C4-2B (cell line): ENCODE data around the gene SERPINA4.

ENCODE experiments used
- H3K27ac ChIP-seq: fragments of 450-650 bp; 2 replicates; pipeline ENCODE4 v1.5.1; 2017
- ZFX ChIP-seq: fragments of 450-650 bp; IDR thresholded peaks from 2 replicates; pipeline ENCODE4 v1.6.1; 2017
- TF ChIP-seq, protein P1 (sequence below): fragments of 450-650 bp; conservative IDR thresholded peaks from 2 replicates; pipeline ENCODE4 v1.5.1; 2017; ENCODE audit warnings: mild to moderate bottlenecking

SERPINA4 gene

DNA sequence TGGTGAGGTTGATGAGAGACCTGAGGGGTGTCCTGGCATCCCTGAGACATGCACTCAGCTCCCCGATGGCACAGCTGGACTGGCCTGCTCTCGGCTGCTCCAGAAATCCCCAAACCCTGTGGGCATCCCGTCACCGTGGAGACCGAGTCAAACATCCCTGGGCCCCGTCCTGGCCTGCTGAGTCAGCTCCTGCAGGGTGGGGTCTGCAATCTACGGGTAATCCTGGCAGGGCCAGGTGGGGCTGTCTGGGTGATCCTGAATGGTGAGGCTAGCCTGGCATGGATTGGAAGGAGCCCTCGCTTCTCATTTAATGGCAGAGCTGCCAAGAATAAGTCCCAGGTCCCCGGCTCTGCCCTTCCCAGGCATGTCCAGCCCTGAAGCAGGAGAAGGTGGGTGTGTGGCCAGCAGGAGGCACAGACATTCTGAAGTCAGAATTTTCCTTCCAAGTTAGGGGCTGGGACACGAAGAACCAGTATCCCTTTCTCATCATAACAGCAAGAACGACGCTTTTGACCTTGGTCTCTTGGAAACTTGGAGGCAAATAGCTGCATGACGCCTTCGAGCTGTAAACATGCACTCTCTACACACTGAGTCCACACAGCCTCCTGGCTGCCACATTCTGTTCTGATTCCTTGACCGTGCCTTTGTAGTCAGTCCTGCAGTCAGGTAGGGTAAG lies 17.7 kb upstream of the SERPINA4 start:
- TF ChIP-seq ZFX: no peak
- TF ChIP-seq, protein P1, sequence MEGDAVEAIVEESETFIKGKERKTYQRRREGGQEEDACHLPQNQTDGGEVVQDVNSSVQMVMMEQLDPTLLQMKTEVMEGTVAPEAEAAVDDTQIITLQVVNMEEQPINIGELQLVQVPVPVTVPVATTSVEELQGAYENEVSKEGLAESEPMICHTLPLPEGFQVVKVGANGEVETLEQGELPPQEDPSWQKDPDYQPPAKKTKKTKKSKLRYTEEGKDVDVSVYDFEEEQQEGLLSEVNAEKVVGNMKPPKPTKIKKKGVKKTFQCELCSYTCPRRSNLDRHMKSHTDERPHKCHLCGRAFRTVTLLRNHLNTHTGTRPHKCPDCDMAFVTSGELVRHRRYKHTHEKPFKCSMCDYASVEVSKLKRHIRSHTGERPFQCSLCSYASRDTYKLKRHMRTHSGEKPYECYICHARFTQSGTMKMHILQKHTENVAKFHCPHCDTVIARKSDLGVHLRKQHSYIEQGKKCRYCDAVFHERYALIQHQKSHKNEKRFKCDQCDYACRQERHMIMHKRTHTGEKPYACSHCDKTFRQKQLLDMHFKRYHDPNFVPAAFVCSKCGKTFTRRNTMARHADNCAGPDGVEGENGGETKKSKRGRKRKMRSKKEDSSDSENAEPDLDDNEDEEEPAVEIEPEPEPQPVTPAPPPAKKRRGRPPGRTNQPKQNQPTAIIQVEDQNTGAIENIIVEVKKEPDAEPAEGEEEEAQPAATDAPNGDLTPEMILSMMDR: no peak

DNA sequence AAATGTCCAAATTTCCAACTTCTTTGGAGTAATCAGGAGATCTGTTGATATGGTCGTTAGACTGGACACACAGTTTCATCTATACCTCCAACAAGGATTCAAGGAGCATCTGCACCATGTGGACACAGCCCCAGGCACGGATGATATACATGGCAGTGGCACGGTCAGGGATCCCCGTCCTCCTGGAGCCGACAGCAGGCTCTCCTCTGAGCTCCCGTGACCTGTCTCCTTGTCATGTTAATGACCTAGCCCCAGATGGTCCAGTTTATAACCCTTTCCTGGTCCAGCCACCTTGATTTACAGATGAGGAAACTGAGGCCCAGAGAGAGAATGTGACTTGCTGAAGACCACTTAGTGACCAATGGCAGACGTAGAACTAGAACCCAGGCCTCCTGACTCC lies 16.5 kb upstream of the SERPINA4 start:
- TF ChIP-seq, protein P1: no peak
- TF ChIP-seq ZFX: no peak

More for the DNA sequence above, 17.7 kb upstream of the SERPINA4 start:
- no peak overlapping the region for H3K27ac ChIP-seq

DNA sequence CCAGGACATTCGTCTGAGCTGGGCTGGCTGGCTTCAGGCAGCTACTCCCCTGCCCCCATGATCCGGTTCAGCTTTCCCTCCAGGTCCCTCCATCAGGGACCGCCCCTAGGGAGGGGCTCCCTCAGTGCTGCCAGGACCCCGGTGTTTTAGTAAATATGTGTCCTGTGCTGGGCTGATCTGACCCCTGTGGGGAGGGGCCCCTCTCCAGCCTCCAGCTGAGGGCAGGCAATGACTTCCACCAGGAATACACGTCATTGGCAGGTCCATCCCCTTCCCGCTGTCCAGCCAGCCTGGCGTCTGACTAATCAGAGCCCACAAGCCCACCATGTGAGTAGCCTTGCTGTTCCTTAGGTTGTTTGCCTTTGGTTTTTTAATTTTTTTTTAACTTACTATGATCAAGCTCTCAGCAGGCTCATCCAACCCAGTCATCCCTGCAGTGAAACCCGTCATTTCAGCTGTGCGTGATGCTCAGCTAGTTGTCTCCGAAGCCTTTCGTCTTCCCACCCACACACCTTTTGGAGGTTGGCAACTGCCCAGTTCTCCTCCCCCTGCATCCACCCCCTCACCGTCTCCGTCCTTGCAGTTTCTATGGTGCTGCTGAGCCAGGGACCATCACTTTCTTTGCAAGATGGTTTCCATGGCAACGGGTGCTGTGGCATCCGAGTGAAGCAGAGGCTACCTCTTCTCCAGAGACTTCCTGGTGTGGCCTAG lies 16.0 kb upstream of the SERPINA4 start:
- no peak for TF ChIP-seq ZFX
- TF ChIP-seq, protein P1: no peak
- no peak overlapping the region for H3K27ac ChIP-seq

More for the DNA sequence above, 16.5 kb upstream of the SERPINA4 start:
- no peak overlapping the region for H3K27ac ChIP-seq

DNA sequence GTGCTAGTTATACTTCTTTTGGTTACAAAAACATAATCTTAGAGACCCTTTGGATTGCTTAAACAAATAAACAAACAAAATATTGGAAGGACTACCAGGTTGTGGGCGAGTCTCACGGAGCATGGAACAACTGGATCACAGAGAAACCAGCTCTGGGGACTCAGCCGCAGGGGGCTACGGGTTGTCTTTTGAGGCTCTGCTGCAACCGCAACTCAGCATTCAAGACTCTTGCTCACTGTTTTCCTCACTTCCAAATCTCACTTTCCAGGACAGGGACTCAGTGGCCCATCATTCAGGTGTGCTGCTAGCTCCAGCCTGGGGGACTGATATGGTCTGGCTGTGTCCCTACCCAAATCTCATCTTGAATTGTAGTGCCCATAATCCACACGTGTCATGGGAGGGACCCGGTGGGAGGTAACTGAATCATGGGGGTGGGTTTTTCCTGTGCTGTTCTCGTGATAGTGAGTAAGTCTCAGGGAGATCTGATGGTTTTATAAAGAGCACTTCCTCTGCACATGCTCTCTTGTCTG lies 14.0 kb upstream of the SERPINA4 start:
- TF ChIP-seq, protein P1: no peak
- TF ChIP-seq ZFX: no peak
- no peak overlapping the region for H3K27ac ChIP-seq

DNA sequence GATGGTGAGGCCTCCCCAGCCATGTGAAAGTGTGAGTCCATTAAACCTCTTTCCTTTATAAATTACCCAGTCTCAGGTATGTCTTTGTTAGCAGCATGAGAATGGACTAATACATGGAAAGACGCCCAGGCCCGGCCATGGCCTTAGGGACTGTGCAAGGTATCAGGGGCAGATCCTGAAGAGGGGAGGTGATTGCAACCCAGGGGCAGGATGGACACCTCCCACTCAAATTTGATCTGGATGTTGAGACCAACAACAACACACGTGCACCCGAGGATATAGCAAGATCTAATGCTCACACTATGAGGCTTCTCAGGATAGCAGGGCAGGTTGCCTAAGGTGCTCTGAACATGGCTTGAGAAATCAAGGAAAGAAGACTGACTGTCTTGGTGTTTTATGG lies 13.5 kb upstream of the SERPINA4 start:
- TF ChIP-seq, protein P1: no peak
- no peak for TF ChIP-seq ZFX
- H3K27ac ChIP-seq: no peak overlapping the region

DNA sequence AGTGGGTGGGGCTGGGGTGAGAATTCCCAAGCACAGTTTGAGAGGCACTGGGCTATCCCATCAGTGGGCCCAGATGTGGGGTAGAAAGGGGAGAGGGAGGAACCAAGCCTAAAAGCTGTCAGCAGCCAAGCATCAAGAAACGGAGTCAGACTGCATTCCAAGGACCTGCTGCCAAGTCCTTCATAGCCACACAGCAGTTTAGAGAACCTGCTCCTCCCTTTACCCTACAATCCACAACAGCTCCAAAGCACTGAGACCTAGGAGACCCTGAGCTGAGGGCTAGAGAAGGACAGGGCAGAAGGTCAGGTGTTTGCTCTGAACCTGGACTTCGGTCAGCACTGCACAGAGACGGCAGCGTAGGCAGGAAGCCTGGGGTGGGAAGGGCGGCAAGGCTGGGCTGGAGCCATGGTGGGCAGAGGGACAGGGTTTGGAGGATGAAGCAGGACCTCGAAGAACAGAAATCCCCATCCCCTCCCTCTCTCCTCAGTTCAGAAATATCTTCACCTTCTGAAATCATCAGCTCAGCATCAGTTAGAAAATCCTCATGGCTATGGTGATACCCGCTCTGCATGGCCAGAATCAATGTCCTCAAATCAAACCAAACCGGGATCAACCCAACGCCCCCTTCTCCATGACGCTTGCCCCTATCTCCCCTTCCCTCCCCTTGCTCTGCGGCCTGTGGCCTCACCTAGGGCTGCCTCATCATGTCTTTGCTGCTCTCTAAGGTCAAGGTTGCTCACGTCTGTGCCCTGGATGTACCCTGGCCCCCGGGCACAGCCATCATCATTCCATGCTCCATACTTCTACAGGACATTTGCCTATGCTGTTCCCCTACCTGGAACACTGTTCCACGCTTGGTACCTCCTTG lies 12.9 kb upstream of the SERPINA4 start:
- TF ChIP-seq, protein P1: no peak
- TF ChIP-seq ZFX: no peak
- no peak overlapping the region for H3K27ac ChIP-seq
